Measurements from ENCODE around the gene NLK.
"Not testable (repeated sequence)": the region's sequence is repeated elsewhere in the genome, so short reads cannot be mapped to it uniquely, and the experiment has no call there.

NLK gene

DNA sequence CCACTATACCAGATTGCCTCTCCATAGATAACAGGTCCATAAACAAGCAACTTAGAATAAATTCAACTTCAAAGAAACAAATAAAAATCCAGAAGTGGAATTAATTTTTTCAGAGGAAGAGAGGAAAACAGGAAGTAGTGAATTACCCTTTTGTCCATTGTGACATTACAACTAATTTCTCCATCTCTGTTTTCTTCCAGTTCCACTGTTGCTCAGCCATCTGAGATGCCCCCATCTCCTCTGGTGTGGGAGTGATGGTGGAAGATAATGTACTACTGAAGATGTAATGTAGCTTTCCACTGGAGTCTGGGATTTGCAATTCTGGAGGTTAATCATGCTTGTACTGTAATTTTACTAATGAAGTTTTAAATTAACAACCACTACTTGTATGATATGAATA is 151.9 kb downstream of the NLK start:
- no peak for DNase-seq (ENCODE audit: low read depth)

DNA sequence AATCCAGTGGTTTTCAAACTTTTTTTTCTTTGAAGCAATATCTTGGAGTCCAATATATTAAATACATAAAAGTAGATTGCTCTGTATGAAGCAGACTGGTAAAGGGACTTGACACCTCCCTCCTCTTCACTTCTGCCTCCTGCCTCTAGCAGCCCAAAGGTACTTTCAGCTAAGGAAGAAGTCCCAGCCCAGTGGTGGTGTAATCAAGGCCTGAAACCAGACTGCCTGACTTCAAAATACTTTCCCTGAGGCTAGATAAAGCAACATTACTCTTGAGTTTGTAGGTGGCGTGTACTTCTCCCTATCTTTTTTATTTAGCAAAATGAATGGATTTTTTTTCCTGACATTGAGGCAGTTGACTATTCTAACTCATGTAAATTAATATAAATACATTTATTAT is 154.2 kb downstream of the NLK start:
- DNase-seq (ENCODE audit: low read depth), result no peak

DNA sequence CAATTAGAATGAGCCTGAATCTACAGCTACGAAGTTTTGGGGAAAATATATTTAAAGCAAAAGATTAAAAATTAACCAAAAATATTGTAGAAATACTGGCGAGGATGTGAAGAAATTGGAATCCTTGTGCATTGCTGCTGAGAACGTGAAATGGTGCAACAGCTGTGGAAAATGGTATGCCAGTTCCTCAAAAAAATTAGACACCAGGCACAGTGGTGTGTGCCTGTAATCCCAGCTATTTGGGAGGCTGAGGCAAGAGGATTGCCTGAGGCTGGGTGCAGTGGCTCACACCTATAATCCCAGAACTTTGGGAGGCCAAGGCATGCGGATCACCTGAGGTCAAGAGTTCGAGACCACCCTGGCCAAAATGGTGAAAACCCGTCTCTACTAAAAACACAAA is 156.6 kb downstream of the NLK start:
- no peak for DNase-seq (ENCODE audit: low read depth)

DNA sequence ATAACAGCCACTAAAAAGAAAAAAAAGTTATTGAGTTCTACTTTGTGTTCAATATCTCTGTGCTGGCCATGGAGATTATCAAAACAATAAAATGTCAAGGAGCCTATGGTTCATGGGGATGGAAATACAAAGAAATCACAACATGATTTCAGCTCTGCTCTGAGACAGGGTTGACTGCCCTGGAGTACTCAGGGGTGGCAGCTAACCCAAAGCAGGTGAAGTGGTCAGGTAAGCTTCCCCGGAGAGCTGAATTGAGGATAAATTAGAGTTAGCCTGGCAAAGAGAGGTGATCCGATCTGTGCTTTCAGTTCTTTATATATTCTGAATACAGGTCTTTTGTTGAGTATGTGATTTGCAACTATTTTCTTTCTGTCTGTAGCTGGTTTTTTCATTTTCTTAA is 157.3 kb downstream of the NLK start:
- DNase-seq (ENCODE audit: low read depth), result no peak

DNA sequence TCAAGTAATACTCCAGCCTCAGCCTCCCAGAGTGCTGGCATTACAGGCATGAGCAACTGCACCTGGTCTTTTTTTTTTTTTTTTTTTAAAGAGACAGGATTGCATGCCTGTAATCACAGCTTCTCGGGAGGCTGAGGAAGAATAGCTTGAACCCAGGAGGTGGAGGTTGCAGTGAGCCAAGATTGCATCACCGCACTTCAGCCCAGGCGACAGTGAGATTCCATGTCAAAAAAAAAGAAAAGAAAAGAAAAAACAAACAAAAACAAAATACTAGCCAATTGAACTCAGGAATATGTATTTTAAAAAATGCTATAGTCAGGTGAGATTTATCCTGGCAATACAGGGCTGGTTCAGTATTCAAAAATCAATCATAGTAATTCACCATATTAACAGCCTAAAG is 158.8 kb downstream of the NLK start:
- DNase-seq (ENCODE audit: low read depth), result no peak

DNA sequence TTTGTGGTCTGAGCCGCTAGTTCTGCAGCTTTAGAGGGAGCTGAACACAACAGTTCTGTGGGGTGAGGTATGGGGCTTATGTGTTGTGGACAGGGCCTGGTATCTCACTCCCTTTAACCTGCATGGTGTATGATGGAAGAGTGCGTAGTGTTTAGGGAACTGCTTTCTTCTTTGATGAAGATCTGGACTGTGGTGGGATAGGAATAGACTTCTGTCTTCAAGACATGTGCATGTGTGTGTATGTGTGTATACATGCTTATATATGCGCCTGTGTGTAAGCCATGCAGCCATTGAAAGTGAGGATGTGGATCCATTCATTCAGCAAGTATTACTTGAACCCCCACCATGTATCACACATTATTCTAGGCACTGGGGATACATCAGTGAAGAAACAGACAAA is 161.8 kb downstream of the NLK start:
- DNase-seq (ENCODE audit: low read depth), result no peak

DNA sequence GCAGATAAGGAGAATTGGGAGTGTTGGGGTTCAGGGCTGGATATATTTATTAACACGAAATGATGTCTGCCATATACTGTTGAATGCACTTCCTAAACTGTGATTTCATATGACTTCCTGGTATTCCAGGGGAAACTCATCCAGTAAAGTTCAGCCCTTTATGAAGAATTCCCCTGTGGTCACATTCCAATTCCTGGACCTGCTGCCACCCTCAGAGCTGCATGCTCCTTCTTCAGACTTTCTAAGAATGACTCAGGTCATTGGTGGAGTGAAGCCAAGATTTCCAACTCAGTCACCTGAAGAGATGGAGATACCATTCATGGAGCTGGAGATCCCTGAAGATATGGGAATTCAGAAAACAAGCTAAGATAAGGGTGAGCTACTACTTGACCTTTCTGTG is 162.3 kb downstream of the NLK start:
- DNase-seq (ENCODE audit: low read depth), result no peak

DNA sequence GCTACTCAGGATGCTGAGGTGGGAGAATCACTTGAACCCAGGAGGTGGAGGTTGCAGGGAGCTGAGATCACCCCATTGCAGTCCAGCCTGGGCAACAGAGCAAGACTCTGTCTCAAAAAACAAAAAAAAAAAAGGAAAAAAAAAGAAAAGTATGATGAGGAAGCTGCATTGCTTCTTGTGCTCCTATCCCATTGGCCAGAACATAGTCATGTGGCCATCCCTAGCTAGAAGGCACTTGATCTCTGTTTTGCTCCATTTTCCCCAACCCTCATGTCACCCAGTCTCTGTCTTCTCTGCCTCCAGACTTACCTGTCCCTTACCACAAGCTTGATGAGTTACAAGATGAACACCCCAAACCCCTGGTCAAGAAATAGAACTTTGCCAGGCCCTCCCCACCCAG is 163.8 kb downstream of the NLK start:
- DNase-seq (ENCODE audit: low read depth), result no peak

DNA sequence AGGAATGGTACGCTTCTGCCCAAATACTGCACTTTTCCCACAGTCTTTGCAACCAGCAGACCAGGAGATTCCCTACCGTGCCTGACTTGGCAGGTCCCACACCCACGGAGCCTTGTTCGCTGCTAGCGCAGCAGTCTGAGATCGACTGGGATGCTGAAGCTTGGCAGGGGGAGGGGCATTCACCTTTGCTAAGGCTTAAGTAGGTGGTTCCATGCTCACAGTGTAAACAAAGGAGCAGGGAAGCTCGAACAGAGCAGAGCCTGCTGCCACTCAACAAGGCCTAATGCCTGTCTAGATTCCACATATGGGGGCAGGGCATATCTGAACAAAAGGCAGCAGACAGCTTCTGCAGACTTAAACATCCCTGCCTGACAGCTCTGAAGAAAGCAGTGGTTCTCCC is 169.3 kb downstream of the NLK start:
- DNase-seq (ENCODE audit: low read depth), result no peak

DNA sequence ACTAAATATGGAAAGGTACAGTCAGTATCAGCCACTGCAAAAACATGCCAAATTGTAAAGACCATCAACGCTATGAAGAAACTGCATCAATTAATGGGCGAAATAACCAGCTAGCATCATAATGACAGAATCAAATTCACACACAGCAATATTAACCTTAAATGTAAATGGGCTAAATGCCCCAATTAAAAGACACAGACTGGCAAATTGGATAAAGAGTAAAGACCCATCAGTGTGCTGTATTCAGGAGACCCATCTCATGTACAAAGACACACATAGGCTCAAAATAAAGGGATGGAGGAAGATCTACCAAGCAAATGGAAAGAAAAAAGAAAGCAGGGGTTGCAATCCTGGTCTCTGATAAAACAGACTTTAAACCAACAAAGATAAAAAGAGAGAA is 171.1 kb downstream of the NLK start:
- DNase-seq (ENCODE audit: low read depth), result not testable (repeated sequence)

DNA sequence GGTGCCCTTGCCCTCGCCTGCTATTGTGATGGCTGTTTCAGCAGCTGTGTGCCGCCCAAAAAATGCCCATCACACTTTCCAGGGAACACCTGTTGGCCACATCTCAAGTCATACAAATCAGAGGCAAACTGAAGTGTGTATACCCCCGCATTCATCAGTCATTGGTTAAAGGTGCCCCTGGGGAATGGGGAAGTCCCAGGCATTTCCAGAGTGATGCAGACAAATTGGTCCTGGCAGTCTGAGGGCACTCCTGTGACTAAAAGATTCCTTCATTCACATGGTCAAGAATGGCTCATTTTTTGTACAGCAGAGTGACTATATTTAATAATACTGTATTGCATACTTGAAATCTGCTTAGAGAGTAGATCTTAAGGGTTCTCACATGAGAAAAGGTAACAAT is 173.6 kb downstream of the NLK start:
- DNase-seq (ENCODE audit: low read depth), result no peak

DNA sequence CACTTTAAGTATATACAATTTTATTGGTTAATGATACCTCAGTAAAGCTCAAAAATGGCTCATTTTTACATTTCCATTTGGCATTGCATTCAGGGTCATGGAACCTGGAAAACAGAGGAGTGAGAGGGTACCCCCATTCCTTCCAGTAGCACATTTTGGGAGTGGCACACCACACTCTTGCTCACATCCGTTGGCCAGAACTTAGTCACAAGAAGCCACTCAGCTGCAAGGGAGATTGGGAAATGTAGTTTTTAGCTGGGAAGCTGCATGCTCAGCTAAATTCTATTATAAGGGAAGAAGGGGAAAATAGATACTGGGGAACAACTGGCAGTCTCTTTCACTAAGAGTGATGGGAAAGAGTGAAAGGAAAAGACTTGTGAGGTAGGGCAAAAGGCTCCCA is 174.1 kb downstream of the NLK start:
- no peak for DNase-seq (ENCODE audit: low read depth)

DNA sequence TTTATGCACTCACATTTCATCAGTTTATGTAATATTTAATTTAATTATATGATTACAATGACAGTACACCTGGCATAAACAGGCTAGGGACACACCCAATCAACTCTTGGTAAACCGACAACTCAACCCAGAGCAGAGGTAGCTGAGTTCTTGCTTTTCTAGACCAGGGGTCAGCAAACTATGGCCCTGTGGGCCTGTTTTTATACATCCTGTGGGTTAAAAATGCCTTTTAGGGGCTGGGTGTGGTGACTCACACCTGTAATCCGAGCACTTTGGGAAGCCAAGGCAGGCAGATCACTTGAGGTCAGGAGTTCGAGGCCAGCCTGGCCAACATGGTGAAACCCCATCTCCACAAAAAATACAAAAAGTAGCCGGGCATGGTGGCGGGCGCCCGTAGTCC is 177.3 kb downstream of the NLK start:
- no peak for DNase-seq (ENCODE audit: low read depth)

DNA sequence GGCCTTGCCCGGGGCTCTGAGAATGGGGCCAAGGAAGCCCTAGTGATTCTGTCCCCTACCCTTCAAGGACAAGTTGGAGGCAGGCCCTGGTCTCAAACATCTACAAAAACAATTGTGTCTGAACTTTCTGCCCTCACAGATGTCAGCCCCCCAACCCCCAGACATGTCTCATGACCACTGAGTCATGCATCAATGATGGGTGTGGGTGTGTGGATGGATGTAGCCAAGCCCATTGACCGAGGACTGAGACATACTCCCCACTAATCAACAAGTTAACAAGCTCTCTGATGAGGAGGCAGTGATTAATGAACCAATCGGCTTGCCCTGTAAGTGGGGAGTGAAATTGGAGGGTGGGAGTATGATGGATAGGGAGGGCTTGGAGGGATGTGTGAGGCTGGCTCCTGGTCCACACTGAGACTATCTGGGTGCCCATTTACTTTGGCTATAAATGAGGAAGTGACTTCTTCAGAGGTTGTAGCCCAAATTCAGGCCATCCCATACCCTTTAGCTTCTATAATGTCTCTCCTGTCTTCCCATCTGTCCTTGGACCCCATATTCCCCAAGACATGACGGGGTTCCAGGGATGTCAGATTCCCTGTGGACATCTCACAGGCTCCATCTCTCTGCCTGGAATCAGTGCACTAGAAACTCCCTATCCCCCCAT is 179.4 kb downstream of the NLK start:
- no peak for DNase-seq (ENCODE audit: low read depth)

DNA sequence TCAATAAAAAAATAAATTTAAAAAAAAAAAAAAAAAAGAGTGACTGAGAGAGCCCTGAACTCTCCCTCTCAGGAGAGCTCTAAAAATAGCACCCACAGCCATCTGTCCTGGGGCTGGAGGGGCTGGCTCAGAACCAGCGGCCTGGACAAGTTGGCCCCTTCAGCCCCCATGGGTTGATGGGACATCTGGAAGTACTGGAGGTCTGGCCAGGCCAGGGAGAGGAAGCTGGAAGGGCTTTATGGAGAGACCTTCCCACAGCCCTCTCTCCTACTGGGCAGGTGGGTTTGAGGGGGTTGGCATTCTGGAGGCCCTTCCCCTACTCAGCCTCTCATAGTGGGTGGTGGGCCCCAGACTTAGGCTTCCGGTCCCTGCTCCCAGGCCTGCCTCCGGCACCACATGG is 182.8 kb downstream of the NLK start:
- no peak for DNase-seq (ENCODE audit: low read depth)

DNA sequence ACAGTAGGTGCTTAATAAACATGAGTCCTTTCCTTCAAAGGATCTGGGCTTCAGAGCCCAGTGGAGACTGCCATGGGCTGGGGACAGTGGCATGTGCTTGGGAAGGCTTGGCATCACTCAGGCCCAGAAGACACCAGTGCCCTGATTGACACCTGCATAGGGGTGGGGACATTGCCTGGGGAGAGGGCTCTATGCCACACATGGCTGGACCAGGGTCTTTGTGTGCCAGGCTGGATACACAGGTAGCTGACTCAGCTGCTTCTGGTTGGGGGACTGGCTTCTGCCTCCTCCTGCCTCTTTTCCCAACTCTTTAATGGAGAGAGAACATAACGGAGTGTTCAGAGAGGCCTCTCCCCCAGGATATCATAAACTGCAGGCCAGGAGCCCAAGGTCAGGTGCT is 183.4 kb downstream of the NLK start:
- DNase-seq (ENCODE audit: low read depth), result no peak

DNA sequence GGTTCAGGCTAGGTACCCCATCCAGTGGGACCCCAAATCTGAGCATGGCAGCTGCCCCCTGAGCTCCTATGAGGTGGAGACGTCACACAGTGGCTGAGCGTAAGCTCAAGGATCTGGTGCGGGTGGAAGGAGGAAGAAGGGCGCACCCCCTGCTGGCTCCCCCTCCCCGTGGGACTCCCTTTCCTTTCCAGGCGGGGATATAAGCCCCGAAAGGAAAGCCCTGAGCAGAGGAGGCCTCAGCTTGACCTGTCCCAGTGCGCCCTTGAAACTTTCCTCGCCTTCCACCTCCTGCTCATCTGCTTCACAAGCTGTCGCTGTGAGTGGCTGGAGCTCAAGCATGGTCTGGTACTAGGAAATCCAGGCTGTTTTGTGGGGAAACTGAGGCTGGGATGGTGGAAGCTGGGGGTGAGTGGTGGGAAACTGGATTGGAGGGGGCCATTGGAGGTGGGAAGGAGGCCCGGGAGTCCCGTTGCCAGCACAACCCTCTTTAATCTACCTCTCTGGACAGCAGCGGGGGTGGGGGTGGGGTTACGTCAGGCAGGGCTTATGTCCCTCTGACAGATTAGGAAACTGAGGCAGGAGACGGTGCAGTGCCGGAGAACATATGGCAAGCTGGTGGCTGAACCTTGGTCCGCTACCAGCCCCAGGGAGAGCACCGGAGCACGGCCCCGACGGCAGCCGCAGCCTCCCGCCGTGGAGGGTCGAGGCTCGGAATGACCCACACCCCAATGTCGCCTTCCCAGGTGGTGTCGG is 184.3 kb downstream of the NLK start:
- DNase-seq (ENCODE audit: low read depth), result no peak

DNA sequence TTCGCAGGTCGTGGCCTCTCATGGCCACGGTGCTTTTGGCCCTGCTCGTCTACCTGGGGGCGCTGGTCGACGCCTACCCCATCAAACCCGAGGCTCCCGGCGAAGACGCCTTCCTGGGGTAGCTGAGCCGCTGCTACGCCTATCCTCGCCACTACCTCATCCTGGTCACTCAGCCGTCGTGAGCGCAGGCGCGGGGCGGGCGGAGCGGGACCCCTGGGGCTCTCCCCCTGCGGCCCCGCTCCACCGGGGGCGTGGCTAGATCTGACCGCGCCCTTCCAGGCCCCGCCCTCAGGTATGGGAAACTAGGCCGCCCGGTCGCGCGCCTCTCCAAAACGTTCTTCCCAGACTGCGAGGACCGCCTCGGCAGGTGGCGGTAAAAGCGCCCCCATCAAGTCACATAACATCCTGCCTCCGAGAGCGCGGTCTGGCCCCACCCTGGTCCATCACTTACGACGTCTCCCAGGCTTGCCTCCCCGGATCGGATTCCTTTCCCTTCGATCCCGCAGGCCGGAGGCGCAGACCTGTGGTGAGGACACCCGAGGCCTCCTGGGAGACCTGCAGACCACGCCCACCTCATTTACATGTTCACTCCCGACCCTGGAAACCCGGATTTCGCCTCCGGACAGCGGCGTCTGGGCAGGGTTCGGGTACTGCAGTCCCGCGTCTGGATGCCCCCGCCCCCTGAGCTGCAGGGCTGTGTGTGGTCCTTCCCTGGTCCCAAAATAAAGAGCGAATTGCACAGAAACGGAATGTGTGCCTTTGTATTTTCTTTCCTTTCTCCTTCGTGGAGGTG is 185.0 kb downstream of the NLK start:
- DNase-seq (ENCODE audit: low read depth), result no peak

DNA sequence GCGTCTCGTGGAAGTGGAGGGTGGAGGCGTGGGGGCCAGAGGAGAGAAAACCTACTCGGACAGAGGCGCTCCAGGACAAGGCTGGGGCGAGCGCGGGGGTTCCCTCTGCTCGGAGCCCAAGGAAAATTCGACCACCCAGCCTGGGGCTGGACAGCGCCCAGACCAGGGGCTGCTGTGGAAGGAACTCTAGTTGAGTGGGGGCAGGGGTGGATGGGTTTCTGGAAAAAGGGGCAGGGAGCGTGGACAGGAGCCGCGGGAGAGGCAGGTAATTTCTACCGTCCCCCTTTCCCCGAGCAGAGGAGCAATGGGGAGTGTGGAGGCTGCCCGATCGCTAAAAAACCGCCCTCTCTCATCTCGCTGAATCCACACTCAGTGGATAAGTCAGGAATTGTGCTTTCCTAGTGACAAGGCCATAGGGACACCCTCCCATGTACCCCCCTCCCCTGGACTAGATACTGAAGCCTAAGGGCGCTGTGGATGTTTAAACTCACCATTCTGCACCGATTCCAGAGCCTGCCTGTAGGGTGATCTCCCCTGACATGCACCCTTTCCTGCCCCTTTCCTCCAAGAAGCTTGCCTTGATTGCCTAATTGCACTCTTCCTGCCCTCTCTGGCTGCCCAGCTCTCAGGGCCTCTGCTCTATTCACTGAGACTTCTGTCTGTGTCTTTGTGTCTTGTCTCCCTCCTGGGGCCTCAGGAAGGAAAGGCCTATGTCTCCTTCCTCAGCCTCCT is 185.8 kb downstream of the NLK start:
- DNase-seq (ENCODE audit: low read depth), result no peak

DNA sequence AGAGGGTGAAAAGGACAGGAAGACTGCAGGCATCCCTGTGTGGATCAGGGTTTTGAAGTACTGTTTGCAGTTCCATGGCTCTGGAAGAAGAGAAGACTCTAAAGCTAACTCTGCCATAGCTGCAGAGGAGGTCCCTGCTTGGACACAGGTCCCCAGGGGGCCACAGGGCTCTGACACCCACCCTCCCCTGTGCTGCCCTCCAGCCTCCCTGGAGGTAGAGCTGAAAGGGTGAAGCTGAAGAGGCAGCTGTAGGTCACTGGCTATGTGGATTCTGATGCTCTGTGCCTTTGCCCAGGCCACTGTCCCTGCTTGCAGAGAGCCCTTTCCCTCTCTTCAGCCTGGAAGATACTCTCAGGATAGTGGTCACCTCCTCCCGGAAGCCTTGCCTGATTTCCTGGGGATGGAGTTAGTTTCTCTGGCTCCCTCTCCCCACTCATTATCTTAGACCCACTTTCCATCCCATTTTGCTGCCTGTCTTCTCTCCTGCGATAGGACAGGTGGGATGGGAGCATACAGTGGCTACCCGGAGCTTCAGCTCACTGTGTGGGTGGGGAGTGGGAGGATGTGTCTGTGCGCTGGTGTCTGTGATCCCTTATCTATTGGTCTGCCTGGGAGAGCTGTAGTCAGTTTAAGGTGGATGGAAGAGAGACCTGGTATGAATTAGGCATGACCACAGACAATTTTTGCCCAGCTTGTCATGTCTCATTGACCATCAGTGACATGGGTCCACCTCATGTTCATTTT is 186.7 kb downstream of the NLK start:
- DNase-seq (ENCODE audit: low read depth), result no peak

DNA sequence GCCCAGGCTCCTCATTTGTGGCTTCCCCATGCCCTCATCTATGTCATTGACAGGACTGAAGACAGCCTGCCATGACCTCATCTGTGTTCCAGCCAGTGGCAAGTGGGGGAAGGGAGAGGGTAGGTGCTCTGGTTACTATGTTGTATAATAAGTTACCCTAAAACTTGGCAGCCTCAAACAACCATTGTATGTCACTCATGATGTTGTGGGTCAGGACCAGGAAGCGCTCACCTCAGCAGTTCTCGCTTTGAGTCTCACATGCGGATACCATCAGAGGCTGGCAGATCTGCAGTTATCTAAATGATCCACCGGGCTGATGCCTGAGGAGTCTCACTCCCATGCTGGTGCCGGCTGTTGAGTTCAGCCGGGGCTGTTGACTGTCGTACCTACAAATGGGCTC is 187.5 kb downstream of the NLK start:
- DNase-seq (ENCODE audit: low read depth), result no peak

DNA sequence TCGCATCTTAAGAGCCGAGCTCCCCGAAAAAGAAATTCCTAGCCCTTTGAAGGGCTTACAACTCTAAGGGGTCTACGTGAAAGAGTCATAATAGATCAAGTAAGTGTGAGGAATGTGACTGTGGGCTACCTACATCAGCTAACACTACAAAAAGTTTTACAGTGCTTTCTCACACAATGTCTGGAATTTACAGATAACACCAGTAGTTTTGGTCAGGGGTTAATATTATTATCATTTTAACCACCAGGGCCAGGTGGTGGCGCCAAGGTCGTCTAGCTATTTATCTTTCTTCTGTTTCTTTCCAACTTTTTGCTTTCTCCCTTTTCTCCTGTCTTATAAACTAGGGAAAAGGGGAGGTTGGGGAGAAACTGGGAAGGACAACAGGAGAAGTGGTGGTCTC is 188.1 kb downstream of the NLK start:
- not testable (repeated sequence) for DNase-seq (ENCODE audit: low read depth)
